ENCODE data around the gene TSPAN14.

Gene TSPAN14

DNA sequence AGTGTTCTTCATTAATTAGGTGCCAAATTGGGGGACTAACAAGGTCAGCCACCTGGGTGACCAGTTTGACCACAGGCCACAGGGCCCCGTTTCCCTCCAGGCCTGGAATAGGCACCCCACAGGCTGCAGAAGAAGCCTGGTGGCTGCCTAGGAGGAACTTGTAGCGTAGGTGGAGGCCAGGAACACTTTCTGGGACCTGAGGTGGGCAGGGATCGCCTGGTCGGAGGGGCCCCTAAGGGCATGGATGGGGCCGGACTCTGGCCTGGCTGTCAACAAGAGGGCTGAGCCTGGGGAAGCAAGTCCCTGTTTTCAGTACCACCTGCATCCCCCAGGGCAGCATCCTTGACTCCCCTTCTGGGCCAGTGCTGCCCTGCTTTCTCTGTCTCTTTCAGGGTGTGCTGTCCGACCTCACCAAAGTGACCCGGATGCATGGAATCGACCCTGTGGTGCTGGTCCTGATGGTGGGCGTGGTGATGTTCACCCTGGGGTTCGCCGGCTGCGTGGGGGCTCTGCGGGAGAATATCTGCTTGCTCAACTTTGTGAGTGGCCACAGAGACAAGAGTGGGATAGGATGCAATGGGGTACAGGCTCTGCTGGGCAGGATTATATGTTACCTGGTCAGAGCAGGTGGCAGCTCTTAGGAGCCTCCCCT is 52.9 kb downstream of the TSPAN14 start:
- no peak for DNase-seq

DNA sequence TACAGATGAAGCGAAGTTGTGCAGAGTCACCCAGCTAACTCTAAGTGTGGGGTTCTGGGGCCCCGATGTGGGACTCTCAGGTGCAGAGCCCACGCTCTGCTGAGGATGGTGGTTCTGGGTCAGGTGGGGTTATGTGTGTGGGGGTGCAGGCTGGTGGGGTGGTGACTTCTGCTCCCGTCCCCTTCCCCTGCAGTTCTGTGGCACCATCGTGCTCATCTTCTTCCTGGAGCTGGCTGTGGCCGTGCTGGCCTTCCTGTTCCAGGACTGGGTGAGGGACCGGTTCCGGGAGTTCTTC is 54.9 kb downstream of the TSPAN14 start:
- no peak for DNase-seq

DNA sequence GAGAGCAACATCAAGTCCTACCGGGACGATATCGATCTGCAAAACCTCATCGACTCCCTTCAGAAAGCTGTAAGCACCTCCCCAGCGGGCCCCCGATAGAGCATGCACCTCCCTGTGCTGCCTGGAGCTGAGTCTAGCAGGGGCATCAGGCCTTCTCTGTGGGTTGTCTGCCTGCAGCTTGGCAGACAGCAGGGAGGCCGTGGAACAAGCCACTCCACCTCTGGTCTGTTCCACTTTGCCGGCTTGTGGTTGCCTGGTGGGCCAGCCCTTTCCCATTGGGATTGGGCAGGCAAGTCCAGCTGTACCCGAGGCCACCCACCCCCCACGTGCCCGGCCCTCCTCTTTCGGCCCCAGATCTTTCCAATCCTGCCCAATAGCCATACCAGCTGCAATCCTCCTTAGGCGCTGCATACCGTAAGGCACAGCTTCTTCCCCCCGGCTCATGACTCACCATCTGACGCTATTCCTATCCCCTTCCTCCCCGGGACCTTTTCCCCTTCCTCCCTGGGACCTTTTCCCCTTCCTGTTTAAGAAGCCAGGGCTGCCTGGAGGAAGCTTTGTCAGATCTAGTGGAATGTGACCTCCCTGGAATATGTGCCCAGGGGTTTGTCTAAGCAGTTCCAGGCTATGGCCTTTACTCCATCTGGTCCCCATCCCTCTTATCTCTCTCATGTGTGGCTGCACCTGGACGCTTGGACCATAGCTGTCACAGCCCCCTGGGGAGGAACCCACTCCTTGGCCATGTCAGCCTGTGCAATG is 55.5 kb downstream of the TSPAN14 start:
- no peak for DNase-seq

DNA sequence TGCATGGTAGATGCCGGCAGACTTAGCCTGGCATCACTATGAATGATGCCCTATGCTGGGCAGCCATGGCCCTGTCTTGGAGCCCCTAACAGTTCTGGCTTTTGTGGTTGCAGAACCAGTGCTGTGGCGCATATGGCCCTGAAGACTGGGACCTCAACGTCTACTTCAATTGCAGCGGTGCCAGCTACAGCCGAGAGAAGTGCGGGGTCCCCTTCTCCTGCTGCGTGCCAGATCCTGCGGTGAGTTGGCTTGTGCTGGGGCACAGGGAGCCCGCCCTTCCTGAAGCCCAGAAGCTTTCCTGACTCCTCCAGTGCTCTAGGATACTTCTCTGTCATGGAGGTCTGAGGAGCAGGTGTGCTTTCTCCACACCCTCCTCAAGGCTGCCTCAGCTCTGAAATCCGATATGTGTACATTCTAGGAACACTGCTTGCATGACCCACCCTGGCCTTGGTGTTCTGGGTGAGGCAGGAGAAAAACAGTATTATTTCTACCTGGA is 58.0 kb downstream of the TSPAN14 start:
- peak in 1 of 3 experiments; percentile 29 for DNase-seq

DNA sequence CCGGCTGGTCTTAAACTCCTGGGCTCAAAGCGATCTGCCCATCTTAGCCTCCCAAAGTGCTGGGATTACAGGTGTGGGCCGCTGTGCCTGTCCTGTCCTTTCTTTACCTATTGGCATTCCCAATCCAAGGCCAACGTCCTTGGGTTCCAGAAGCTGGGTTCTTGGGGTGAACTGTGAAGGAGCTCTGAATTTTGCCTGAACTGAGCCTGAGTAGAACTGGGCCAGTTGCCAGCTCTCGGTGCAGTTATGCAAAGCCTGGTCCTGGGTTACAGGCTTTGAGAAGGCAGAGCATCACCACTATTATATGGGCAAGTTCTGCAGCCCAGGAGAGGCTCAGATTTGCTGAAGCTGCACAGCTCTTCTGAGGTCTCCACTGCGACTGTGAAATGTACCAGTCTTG is 59.0 kb downstream of the TSPAN14 start:
- no peak for DNase-seq

DNA sequence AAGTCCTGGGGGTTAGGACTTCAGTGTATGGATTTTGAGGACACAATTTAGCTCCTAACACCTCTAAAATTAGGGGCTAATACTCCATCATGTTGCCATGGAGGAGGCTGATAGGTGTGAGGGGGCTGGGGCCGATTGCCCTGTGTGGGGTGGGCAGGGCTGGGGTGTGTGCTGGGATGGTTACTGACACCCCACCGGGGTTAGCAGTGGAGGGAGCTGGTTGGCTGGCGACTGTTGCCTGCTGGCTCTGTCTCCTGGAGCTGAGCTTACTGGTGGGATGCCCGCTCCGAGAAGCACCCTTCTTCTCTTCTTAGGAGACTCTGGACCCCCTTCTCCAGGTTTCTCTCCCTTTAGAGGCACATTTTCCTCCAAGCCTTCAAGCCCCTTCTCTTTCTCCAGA is 61.4 kb downstream of the TSPAN14 start:
- DNase-seq = no peak

DNA sequence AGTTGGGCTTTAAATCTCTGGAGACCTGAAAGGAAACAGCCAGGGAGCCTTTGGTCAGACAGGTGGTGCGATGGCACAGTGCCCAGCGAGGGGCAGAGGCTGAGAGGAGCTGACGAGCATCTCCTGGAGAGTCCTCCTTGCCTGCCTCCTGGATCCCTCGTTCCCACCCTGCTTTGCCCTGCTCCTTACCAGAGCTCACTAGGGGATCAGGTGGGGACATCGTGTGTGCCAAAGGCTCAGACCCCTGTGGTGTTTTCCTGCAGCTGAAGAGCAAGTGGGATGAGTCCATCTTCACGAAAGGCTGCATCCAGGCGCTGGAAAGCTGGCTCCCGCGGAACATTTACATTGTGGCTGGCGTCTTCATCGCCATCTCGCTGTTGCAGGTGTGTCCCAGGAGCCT is 61.8 kb downstream of the TSPAN14 start:
- no peak for DNase-seq

DNA sequence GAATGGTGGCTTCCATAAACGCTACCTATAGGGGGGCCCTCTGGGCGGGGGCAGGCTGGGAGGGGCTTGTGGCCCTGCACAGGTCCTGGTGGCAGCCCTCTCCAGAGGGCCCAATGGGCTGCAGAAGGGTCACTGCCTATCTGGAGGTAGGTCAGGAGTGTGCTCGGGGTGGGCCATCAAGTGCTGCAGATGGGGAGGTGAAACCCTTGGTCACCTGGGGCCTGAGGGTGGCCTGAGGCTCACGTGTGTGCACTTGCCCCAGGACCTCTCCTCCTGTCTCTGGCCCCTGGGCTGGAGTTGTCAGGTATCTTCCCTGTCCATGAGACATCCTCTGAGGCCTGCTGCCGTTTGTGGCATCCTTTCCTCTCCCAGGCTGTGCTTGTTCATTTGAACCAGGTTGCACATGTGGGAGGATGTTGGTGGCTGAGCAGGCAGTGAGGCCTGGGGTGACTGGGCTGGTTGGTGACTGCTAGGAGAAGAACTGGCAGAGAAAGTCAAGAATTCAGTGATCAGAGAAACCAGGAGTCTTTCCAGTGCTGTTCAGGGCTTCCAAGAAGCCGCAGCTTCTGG is 62.5 kb downstream of the TSPAN14 start:
- DNase-seq = no peak

DNA sequence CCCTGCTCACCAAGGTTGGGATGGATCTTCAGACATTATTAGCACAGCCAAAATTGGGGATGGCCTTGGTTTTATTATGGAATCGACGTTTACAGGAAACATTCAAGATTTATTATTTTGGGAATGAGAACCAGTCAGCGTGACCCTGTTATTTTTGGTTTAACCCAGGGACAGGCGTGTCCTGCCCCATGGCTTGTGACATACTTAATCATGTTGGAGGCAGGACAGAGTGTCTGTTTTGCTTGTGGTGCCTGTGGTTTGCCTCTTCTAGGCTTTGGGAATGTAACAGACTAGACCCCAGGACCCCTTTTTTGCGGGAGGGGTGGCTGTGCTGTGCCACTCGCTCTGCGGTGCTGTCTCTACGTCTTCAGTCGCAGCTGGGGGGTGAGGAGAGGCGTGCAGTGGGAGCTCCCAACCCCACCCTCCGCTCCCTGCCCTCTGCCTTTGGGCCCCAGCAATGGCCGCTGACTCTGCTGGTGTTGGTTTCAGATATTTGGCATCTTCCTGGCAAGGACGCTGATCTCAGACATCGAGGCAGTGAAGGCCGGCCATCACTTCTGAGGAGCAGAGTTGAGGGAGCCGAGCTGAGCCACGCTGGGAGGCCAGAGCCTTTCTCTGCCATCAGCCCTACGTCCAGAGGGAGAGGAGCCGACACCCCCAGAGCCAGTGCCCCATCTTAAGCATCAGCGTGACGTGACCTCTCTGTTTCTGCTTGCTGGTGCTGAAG is 63.5 kb downstream of the TSPAN14 start:
- no peak for DNase-seq

DNA sequence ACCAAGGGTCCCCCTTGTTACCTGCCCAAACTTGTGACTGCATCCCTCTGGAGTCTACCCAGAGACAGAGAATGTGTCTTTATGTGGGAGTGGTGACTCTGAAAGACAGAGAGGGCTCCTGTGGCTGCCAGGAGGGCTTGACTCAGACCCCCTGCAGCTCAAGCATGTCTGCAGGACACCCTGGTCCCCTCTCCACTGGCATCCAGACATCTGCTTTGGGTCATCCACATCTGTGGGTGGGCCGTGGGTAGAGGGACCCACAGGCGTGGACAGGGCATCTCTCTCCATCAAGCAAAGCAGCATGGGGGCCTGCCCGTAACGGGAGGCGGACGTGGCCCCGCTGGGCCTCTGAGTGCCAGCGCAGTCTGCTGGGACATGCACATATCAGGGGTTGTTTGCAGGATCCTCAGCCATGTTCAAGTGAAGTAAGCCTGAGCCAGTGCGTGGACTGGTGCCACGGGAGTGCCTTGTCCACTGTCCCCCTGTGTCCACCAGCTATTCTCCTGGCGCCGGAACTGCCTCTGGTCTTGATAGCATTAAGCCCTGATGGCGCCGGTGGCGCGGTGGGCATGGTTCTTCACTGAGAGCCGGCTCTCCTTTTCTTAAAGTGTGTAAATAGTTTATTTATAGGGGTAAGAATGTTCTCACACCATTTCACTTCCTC is 64.2 kb downstream of the TSPAN14 start:
- DNase-seq = no peak

DNA sequence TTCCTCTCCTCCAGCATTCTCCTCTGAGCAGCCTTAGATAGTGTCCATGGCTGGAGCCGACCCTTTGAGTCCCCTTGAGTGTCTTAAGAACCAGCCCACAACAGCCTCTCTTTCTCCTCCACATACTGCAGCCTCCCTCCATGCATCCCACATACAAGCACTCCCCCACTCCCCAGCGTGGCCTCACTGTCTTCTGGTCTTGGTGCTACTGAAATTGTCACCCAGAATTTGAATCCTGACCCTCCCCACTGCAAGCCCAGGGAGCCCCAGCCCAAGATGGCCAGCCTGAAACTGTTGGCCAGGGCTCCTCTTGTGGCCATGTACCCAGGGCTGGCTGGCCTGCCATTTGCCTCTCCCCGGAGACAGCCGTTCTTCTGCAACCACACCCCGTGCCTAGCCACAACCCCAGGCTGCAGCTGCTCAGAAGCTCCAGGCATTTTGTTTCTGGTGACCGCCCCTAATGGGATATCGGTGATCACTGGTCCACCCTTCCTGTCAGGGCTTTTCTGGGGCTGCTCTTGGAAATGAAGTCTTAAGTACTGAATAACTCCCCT is 64.8 kb downstream of the TSPAN14 start:
- no peak for DNase-seq

DNA sequence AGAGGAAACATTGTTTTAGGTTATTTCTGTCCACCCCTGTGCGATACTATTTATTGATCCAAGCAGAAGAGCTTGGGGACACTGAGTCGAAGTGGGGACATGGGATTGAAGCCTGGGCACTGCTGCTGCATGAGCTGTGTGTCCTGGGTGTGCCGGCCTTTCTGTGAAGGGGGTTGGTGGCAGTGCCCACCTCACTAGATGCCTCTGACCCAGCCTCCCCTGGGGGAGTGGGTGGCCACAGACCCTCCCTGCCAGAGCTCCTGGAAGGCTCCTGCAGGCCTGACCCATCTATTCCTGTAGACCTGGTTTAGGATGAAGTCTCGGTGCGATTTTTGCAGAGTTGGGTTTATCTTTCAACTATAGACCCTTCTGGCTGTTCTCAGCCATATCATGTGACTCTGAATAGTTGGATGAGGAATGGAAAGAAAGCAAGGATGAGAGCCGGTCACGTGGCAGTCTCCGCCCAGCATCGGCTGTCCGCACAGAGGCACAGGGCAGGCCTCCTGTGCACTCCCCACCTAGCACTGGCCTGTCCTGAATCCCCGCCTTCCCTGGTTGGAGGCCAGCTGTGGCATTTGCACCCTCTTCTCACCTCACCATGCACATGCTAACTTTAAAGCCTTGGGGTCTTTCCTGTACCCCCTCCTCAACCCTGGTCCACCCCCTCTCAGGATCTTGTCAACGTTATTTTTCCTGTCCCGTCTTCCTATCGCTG is 66.0 kb downstream of the TSPAN14 start:
- DNase-seq = no peak

DNA sequence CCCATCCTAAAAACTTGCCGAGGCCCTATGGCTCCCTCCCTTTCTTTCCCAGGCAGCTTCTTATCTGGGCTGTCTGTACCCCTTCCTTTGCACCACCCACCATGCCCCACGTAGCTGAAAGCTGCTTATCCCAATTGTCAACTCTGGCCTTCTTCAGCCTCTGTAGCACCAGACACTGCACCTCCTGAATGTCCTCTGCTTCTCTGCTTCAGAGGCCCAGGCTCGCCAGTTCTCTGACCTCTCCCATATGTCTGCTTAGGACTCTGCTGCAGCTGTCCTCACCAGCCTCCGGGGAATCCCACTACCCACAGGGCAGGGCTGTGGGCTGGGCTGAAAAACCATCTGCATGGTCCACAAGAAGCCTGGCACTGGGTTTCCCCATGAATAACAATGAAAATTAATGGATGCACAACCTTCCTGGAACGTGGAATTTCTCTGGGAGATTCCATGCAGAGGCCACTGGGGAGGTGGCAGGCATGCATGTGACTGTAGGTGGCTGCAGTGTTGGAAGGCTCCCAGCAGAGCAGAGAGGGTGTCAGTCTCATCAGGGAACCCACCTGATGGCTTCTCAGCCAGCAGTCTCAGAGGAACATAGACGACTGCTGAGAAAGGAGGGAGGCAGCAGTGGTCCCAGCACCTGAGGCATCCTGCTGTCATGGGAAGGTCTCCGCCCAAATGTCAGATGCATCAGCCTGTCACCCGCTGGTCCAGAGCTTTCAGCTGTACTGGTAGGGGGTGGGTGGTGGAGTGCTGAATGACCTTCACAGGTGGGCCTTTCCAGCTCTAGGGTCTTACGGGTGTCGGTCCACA is 66.8 kb downstream of the TSPAN14 start:
- no peak for DNase-seq

DNA sequence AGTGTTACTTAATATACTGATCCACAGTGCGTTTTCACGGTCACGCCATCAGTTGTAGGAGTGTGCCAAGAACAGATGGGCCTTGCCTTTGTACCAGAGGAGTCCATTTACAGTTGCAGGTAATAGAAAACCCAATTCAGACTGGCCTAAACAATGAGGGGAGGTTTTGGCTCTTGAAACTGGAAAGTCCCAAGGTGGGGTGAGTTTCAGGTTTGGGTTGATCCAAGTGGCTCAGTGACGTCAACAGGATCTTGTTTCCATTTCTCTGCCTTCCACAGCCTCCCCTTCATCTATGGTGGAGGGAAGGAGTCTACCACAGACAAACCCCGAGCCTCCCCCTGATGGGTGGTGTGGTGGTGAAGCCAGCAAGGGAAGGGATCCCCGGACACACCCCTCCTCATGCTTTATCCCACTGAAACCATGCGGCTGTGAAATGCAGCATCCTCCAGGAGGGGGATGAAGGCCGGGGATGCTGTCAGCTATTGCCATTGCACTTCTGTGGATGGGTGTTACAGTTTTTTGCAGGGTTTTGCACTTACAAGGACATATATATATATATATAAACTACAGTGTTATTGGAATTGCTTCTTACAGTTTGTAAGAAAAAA is 68.8 kb downstream of the TSPAN14 start:
- DNase-seq = peak in 1 of 3 experiments; percentile 9

DNA sequence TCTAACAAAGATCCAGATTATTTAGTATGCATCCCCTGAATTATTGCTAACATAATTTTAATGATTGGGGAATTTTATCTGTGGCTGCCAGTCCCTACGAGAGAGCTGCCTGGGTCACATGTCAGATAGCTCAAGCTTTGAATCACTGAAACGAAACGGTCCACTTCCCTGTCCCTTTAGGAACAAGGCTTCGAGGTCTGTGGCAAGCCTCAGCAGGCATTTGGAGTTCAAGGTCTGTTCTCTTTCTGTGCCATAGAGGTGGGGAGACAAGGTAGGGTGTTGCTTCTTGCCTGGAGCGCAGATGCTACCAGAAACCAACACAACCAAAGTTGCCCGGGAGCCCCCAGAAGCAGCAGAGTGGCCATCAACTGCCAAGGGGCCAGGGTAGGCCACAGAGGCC is 69.7 kb downstream of the TSPAN14 start:
- DNase-seq = no peak

DNA sequence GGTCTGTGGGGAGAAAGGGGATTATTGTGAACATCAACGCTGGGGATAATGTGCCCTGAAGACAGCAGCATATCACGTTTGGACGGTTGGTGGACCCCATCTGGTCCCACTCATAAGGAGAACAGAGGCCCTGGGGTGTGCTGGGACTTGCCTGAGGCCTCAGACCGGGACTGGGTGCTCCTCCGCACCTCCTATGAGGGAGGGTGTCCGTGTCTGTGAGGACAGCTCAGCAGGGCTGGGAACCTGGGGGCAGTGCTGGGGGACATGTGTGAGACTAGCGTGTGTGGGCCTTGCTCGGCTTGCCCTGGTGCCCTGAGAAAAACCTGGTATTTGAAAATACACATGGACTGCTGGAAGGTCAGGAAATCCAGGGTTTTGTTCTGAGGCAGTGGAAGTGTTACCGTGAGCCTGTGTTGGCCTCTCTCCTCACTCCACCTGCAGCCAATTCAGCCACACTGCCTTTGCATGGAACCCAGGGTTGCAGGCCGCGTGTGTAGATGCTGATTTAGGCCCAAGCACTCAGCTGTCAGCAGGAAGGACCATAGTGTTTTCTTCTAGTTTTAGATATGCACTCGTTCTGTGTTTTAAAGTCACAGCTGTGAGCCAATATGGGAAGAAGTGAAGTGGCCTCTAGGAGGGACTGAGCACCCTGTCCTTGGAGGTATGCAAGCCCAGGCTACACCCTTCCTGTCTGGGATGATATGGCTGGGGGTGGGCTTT is 70.2 kb downstream of the TSPAN14 start:
- no peak for DNase-seq

DNA sequence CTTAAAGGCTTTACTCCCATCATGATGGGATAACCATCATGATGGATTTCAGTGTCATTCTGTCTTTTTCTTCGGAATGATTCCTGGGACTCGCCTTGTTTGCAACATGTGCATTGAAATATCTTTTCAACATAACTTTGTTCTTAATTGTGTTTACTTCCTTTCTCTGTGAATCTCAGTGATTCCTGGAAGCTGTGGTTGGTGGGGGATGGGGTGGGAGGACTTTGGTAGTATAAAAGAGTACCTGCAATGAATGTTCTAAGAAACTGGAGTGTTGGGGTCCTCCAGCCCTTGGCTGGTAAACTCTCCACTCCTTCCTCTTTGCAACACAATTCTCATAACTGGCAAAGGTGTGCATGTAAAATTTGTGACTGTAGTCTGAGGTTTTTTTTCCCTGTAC is 72.1 kb downstream of the TSPAN14 start:
- no peak for DNase-seq

DNA sequence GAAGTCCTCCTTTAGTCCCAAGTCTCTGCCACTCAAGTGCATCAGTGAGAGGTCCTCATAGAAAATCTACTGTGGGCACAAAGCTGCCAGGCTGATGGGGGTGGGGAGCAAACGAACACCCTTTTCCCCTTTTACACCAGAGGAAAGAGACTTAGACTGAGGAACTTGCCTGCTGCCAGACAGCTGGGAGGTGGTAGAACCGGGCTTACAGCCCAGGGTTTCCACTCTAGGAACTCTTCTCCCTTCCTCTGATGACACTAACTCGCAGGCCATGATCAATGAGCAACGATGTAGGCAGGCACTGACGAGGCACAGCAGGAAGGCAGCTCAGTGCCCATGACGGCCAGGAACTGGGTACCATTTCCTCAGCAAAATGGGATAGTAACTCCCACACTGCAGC is 72.6 kb downstream of the TSPAN14 start:
- no peak for DNase-seq

DNA sequence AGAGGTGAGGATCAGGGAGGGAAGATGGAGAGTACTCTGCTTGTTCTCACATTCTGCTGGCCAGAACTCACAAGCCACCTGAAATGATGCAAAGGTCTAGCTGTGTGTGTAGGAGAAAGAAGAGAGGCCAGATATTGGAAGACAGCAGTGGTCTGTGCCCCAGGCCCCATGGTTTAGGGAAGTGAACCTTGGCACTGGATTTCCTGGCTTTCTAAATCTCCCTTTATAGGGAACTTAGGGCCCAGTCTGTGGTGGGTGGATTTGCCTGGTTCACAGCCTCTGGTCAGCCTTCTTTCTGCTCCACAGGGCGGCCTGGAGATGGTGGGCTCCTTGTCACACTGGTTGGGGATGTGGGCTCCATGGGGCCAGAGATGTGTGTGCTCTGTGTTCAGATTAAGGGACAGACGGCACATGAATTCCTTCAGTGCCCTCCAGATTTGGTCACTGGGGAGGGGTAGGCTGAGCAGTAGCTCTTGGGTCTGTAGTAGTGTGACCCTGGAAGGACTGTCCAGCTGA is 74.1 kb downstream of the TSPAN14 start:
- no peak for DNase-seq

DNA sequence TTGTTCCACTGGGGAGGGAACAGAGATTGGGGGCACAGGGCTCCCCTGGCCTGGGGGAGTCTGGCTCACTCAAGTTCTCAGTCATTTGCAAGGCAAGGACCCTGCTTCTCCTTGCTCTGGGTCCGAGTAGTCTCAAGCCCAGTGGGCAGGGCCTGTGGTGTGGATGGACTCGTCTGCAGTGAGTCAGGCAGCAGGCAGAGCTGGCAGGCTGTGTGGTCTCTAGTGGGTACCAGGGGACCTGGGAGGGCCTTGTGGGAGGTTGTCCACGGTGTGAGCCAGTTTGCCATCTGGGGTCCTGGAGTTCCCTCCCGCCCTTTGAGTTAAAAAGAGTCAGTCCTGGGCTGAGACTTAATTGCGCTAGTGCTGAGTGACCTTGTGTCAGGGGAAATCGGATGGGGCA is 74.8 kb downstream of the TSPAN14 start:
- DNase-seq = no peak

Data from NCI-H1417 (cell line).